ENCODE results near the gene UROS. TPM values are rescaled to one million over a fixed set of nuclear protein-coding genes. Genes with fewer than 3 reads are reported as not detected.

The UROS gene
- total and polyA plus RNA-seq, 2 donors (not counting 1 experiment from before 2014, with no cell fraction given): 54.4 to 60.4 TPM

GRCh38 chr10:125772112-125772863, 50.8 kb downstream of the UROS start:
- Histone ChIP-seq H3K4me1 (ENCODE audit: control insufficient read depth, extremely low read depth, insufficient read depth, low read length) (no peaks in the 10 kb centered on the region), H3K9ac (ENCODE audit: insufficient read depth, low read length) (no peak overlapping the region), H3K27me3 (ENCODE audit: control insufficient read depth, insufficient read depth, low read length) (no peaks in the 10 kb centered on the region), H3K27ac (ENCODE audit: insufficient read depth, low read length) (no peak overlapping the region), H3K4me3 (replicated peaks in 1 of 4; ENCODE audit: control extremely low read depth in 1 of 4, insufficient read depth in 1 of 4, low read depth in 3 of 4, low read length in 4 of 4) (no peak overlapping the region), H3K4me2 (ENCODE audit: extremely low read depth, insufficient read depth, low read length) (no peak overlapping the region), H2AFZ (ENCODE audit: low read length) (no peak overlapping the region), H3K9me3 (ENCODE audit: control insufficient read depth, insufficient read depth, low read depth, low read length) (no peaks in the 10 kb centered on the region), H3K79me2 (ENCODE audit: control insufficient read depth, insufficient read depth, low read length) (no peaks in the 10 kb centered on the region), H3K36me3 (ENCODE audit: control insufficient read depth, insufficient read depth, low read length) (no peaks in the 10 kb centered on the region), H4K20me1 (ENCODE audit: control insufficient read depth, extremely low read depth, insufficient read depth, low read length) (no peaks in the 10 kb centered on the region)
- no peak for DNase-seq (ENCODE audit: low read depth in 2 of 2)
- TF ChIP-seq CTCF (conservative IDR thresholded peaks at IDR 0.05 in 1 of 2, IDR thresholded peaks at IDR 0.05 in 1 of 2; ENCODE audit: low read depth in 1 of 2, low read length in 2 of 2) (no peak), EZH2 (IDR thresholded peaks at IDR 0.05; ENCODE audit: low read length, missing control alignments) (no peak)

DNA sequence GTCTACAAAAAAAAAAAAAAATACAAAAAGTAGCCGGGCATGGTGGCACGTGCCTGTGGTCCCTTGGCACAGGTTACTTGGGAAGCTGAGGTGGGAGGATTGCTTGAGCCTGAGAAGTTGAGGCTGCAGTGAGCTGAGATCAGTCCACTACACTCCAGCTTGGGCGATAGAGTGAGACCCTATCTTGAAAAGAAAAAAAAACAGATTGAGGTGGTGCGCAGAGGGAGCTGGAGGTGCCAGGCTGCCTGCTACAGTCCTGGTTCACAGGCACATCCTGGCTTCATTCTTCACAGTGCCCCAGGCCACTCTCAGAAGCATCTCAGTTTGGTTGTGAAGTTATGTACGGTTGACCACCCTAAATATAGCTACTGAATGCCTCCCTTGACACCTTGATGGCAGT, 52.2 kb downstream of the UROS start:
- Histone ChIP-seq H3K36me3 (ENCODE audit: control insufficient read depth, insufficient read depth, low read length) (no peaks in the 10 kb centered on the region), H3K27me3 (ENCODE audit: control insufficient read depth, insufficient read depth, low read length) (no peaks in the 10 kb centered on the region), H3K9me3 (ENCODE audit: control insufficient read depth, insufficient read depth, low read depth, low read length) (no peaks in the 10 kb centered on the region), H2AFZ (ENCODE audit: low read length) (no peak overlapping the region), H3K4me1 (ENCODE audit: control insufficient read depth, extremely low read depth, insufficient read depth, low read length) (no peaks in the 10 kb centered on the region), H3K9ac (ENCODE audit: insufficient read depth, low read length) (no peak overlapping the region), H3K79me2 (ENCODE audit: control insufficient read depth, insufficient read depth, low read length) (no peaks in the 10 kb centered on the region), H3K27ac (ENCODE audit: insufficient read depth, low read length) (no peak overlapping the region), H4K20me1 (ENCODE audit: control insufficient read depth, extremely low read depth, insufficient read depth, low read length) (no peaks in the 10 kb centered on the region), H3K4me3 (replicated peaks in 1 of 4; ENCODE audit: control extremely low read depth in 1 of 4, insufficient read depth in 1 of 4, low read depth in 3 of 4, low read length in 4 of 4) (no peak overlapping the region), H3K4me2 (ENCODE audit: extremely low read depth, insufficient read depth, low read length) (no peak overlapping the region)
- no peak for DNase-seq (ENCODE audit: low read depth in 2 of 2)
- no peak for TF ChIP-seq CTCF (conservative IDR thresholded peaks at IDR 0.05 in 1 of 2, IDR thresholded peaks at IDR 0.05 in 1 of 2; ENCODE audit: low read depth in 1 of 2, low read length in 2 of 2)
- no peak for TF ChIP-seq EZH2 (IDR thresholded peaks at IDR 0.05; ENCODE audit: low read length, missing control alignments)

DNA sequence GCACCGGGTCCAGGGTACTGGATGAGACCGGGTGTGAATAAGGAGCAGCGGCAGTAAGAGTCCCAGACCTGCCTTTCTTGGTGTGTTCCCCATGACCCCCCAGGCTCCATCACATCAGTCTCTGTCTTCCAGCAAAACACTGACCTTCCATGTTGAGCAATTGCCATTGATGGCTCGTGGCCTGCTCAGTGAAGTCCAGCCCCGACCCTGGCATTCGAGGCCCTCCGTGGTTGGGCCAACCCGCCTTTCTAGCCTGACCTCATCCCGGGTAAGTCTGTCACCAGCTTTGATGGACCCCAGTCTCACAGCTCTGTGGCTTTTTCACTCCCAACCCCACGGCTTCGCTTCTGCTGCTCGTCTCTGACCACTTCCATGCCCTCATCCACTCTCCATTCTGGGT, 53.9 kb downstream of the UROS start:
- no peak for DNase-seq (ENCODE audit: low read depth in 2 of 2)
- no peak overlapping the region for H2AFZ ChIP-seq (ENCODE audit: low read length)
- no peak overlapping the region for H3K4me3 ChIP-seq (replicated peaks in 1 of 4; ENCODE audit: control extremely low read depth in 1 of 4, insufficient read depth in 1 of 4, low read depth in 3 of 4, low read length in 4 of 4)

More for the DNA sequence above, 53.9 kb downstream of the UROS start:
- TF ChIP-seq EZH2 (IDR thresholded peaks at IDR 0.05; ENCODE audit: low read length, missing control alignments) (no peak), CTCF (conservative IDR thresholded peaks at IDR 0.05 in 1 of 2, IDR thresholded peaks at IDR 0.05 in 1 of 2; ENCODE audit: low read depth in 1 of 2, low read length in 2 of 2) (no peak)
- Histone ChIP-seq H3K4me2 (ENCODE audit: extremely low read depth, insufficient read depth, low read length) (no peak overlapping the region), H3K9me3 (ENCODE audit: control insufficient read depth, insufficient read depth, low read depth, low read length) (no peaks in the 10 kb centered on the region), H3K4me1 (ENCODE audit: control insufficient read depth, extremely low read depth, insufficient read depth, low read length) (no peaks in the 10 kb centered on the region), H3K79me2 (ENCODE audit: control insufficient read depth, insufficient read depth, low read length) (no peaks in the 10 kb centered on the region), H3K36me3 (ENCODE audit: control insufficient read depth, insufficient read depth, low read length) (peaks cover 2% of the 10 kb centered on the region), H4K20me1 (ENCODE audit: control insufficient read depth, extremely low read depth, insufficient read depth, low read length) (no peaks in the 10 kb centered on the region), H3K27me3 (ENCODE audit: control insufficient read depth, insufficient read depth, low read length) (no peaks in the 10 kb centered on the region), H3K27ac (ENCODE audit: insufficient read depth, low read length) (no peak overlapping the region), H3K9ac (ENCODE audit: insufficient read depth, low read length) (no peak overlapping the region)

All from fibroblast of lung (primary cell).